GM13976 (cell line): ENCODE results near the gene NOTCH1.

Source experiments
- DNase-seq: peaks from one replicate; pipeline ENCODE4 v3.0.0; 2012; ENCODE audit warnings: low spot score
- in situ Hi-C: fragments of 300-500 bp; cut with MboI; formaldehyde crosslinking; loops from one replicate; pipeline ENCODE4 v1.12.0; 2022; ENCODE audit warnings: low sequenced_read_pairs, mixed read lengths, inconsistent platforms; ENCODE audit not compliant: unreplicated experiment
- TF ChIP-seq, protein P1 (sequence below): IDR thresholded peaks from 2 replicates; pipeline ENCODE4 v1.5.1; 2012; ENCODE audit warnings: borderline replicate concordance, mild to moderate bottlenecking; ENCODE audit not compliant: insufficient read depth; ENCODE audit errors: extremely low read depth, missing control alignments, control extremely low read depth

The NOTCH1 gene

DNA sequence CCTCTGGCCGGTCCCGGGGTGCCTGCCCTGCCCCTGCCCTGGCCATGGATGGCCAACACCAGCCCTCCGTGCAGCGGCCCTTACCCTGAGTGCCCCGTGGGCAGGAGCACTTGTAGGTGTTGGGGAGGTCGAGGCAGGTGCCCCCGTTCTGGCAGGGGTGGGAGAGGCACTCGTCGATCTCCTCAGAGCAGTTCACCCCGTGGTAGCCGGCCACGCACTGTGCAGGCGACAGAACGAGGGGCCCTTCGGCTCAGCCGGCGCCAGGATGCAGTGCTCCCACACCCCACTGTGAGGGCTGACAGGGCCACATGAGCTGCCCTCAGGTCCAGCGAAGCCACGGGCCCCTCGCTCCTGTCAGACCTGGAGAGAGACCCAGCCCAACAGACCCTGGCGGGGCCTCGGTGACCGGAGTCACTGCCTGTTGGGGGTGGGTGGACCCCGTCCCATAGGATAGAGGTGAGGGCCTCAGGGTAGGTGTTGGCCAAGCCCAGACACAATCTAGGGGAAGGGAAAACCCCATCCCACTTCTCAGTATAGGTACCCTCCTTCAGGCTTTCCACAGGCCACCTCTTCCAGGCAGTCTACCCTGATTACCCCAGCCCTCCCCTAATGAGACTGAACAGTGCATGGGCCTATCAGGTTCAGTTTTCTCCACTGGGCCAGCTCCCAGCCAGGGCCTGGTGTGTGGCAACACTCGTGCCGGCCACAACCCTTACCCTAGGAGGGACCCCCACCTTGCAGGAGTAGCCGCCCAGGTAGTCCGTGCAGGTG, 38.4 kb downstream of the NOTCH1 start:
- no peak for DNase-seq
- in situ Hi-C loops = no loop called here
- TF ChIP-seq, protein P1, sequence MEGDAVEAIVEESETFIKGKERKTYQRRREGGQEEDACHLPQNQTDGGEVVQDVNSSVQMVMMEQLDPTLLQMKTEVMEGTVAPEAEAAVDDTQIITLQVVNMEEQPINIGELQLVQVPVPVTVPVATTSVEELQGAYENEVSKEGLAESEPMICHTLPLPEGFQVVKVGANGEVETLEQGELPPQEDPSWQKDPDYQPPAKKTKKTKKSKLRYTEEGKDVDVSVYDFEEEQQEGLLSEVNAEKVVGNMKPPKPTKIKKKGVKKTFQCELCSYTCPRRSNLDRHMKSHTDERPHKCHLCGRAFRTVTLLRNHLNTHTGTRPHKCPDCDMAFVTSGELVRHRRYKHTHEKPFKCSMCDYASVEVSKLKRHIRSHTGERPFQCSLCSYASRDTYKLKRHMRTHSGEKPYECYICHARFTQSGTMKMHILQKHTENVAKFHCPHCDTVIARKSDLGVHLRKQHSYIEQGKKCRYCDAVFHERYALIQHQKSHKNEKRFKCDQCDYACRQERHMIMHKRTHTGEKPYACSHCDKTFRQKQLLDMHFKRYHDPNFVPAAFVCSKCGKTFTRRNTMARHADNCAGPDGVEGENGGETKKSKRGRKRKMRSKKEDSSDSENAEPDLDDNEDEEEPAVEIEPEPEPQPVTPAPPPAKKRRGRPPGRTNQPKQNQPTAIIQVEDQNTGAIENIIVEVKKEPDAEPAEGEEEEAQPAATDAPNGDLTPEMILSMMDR = no peak

DNA sequence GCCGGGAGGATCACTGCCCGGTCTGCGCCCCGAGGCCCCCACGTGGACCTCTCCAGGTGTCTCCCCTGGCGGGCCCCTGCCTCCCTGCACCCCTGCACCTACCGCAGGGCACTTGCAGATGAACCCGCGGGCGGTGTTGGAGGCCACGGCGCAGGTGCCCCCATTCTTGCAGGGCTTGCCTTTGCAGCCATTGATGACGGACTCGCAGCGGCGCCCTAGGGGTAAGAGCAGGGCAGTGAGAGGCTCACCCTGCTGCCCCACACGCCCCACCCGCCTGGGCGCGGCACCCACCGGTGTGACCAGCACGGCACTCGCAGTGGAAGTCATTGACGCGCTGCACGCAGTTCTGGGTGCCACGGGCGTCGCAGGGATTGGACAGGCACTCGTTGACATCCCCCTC, 39.4 kb downstream of the NOTCH1 start:
- no peak for DNase-seq
- in situ Hi-C loops = no loop called here
- TF ChIP-seq, protein P1 = no peak

DNA sequence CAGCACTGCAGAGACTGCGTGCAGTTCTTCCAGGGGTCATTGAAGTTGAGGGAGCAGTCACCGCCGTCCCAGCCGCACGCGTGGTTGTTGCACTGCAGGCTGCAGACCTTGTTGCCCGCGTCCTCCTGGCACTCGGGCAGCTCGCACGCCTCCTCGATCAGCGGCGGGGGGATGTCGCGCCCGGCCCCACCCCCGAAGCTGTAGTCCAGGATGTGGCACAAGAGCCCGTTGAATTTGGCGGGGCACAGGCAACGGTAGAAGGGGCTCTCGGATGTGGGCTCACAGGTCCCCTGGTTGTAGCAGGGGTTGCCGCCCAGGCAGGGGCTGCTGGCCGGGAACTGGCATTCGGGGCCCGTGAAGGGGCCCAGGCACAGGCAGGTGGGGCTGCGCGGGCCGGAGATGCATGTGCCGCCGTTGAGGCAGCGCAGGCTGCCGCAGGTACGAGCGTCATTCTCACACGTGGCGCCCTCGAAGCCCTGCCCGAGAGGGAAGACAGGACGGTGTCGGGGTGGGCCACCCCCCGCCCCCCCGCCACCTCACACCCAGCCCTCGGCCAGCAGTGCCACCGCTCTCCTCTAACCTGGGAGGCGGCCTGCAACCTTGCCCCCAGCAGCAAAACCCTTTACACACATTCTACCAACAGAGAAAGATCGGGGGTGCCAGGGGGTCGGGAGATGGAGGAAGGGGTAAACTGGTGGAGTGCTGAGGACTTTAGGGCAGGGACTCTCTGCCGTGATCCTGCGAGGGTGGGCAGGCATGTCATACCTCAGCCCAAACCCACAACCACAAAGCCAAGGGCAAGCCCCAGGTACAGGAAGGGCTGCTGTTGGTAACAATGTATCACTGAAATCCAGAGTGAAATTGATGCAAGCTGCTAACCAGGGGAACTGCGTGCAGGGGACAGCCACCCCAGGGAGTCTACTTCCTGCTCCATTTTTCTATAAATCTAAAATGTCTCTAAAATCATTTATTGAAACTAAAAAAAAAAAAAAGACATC, 40.1 kb downstream of the NOTCH1 start:
- DNase-seq = no peak
- in situ Hi-C loops = no loop called here
- TF ChIP-seq, protein P1 = no peak

DNA sequence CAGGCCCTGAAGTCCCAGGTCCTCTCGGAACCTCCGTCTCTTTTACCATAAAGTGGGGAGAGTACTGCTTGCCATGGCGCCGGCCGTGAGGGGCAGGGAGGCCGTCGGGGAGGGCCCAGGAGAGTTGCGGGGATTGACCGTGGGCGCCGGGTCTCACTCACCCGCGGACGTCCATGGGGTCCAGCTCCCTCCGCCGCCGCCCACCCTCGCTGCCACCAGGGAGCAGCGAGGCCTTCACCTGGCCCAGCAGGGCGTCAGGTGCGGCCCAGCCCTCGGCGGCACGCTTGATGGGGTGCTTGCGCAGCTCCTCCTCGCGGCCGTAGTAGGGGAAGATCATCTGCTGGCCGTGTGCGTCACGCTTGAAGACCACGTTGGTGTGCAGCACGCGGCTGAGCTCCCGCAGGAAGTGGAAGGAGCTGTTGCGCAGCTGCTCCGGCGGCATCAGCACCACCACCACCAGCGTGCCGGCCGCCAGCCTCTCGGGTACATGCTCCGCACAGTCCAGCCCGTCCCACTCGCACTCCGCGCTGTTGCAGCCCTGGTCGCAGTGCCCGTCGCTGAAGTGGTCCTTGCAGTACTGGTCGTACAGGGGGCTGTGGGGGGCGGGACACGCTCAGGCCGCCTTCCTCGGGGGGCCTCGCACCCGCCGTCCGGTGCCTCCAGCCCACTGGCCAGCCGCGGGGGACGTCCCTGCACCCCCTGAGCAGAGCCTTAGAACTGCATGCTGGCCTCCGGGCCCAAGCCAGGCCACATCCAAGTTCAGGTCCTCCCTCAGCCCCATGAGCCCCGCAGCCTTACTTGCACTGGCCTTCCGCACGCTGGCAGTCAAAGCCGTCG, 41.1 kb downstream of the NOTCH1 start:
- no peak for DNase-seq
- TF ChIP-seq, protein P1 = no peak
- in situ Hi-C loops = no loop called here

DNA sequence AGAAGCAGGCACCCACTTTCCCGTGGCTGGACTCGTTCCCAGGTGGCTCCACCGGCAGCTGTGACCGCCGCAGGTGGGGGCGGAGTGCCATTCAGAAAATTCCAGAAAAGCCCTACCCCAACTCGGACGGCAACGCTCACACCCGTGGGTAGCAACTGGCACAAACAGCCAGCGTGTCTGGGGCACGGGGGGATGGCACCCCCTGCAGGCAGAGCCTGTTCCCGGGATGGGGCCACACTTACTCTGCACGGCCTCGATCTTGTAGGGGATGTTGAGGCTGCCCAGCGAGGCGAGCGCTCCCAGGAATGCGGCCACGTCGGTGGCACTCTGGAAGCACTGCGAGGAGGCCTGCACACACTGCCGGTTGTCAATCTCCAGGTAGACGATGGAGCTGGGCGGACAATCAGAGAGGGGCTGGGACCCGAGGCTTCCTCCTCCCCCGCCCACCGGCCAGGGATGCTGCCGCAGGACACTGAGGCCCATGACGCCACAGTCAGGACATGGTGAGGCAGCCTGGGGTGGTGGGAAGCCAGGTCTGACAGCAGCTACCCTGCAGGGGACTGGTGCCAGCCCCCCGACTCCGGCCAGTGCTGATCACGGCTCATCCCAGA, 42.8 kb downstream of the NOTCH1 start:
- TF ChIP-seq, protein P1 = no peak
- no peak for DNase-seq
- in situ Hi-C loops = no loop called here
